ENCODE results near the gene RINL. TPM values are rescaled to one million over a fixed set of nuclear protein-coding genes. Genes with fewer than 3 reads are reported as not detected.
A peak's percentile ranks its signal among the peaks of the same experiment; 100 is the strongest.

Gene RINL
- polyA plus RNA-seq, 1 experiment: 1.6 TPM

- Histone ChIP-seq H3K9me3 (ENCODE audit: control insufficient read depth, insufficient read depth, low read length) (no peaks in the 10 kb centered on the region; the same call in 1 of the 2 replicates), H3K27ac (ENCODE audit: low read depth, low read length) (no peak overlapping the region), H3K4me3 (ENCODE audit: low read depth, low read length) (peak overlapping the region; percentile 82), H3K27me3 (ENCODE audit: control insufficient read depth, insufficient read depth, low read length) (no peaks in the 10 kb centered on the region)
- no peak for DNase-seq (ENCODE audit: low read depth, low spot score)
- no peak for TF ChIP-seq CTCF (IDR thresholded peaks at IDR 0.05; ENCODE audit: low read depth, low read length)
- ChIA-PET POLR2A (interaction anchor here (0.8 to 0.9 kb wide), 2 partner anchors 47 to 84 kb away, joined by 3 read pairs; partner anchors contain the start of genes NFKBIB and SIRT2), CTCF (interaction anchor here (1.2 to 1.3 kb wide), 3 partner anchors 11 to 17 kb away, joined by 3 to 5 read pairs (median 4); no protein-coding TSS in a partner anchor)
Measured at GRCh38 chr19:38853214-38853613, 24.9 kb downstream of the RINL start.

GRCh38 chr19:38852231-38853044 is 25.6 kb downstream of the RINL start:
- no peaks in the 10 kb centered on the region; the same call in 1 of the 2 replicates for H3K9me3 ChIP-seq (ENCODE audit: control insufficient read depth, insufficient read depth, low read length)
- H3K27ac ChIP-seq (ENCODE audit: low read depth, low read length): peak overlapping the region; percentile 88
- H3K27me3 ChIP-seq (ENCODE audit: control insufficient read depth, insufficient read depth, low read length): no peaks in the 10 kb centered on the region
- POLR2A ChIA-PET: interaction anchor here (0.6 to 0.9 kb wide), 4 partner anchors 48 to 409 kb away, joined by 3 read pairs; partner anchors contain the start of genes EIF3K, NFKBIB and SIRT2
- no peak for TF ChIP-seq CTCF (IDR thresholded peaks at IDR 0.05; ENCODE audit: low read depth, low read length)
- CTCF ChIA-PET: interaction anchor here (0.7 to 1.3 kb wide), 4 partner anchors 12 to 191 kb away, joined by 3 to 6 read pairs (median 4); no protein-coding TSS in a partner anchor
- peak overlapping the region; percentile 82 for H3K4me3 ChIP-seq (ENCODE audit: low read depth, low read length)
- DNase-seq (ENCODE audit: low read depth, low spot score): no peak

- ChIA-PET POLR2A (interaction anchor here (0.6 to 0.7 kb wide), 3 partner anchors 233 to 410 kb away, joined by 3 read pairs; partner anchors contain the start of gene EIF3K), CTCF (interaction anchor here (0.7 kb wide), 1 partner anchor 190 kb away, joined by 6 read pairs; no protein-coding TSS in a partner anchor)
- no peak for TF ChIP-seq CTCF (IDR thresholded peaks at IDR 0.05; ENCODE audit: low read depth, low read length)
- Histone ChIP-seq H3K9me3 (ENCODE audit: control insufficient read depth, insufficient read depth, low read length) (no peaks in the 10 kb centered on the region; the same call in 1 of the 2 replicates), H3K27ac (ENCODE audit: low read depth, low read length) (peak overlapping the region; percentile 91), H3K4me3 (ENCODE audit: low read depth, low read length) (peak overlapping the region; percentile 82), H3K27me3 (ENCODE audit: control insufficient read depth, insufficient read depth, low read length) (no peaks in the 10 kb centered on the region)
- DNase-seq (ENCODE audit: low read depth, low spot score): peak; percentile 79
Measured at GRCh38 chr19:38851622-38852230, 26.3 kb downstream of the RINL start.

GRCh38 chr19:38850976-38851621 is 27.0 kb downstream of the RINL start:
- CTCF ChIA-PET: no interaction called here
- POLR2A ChIA-PET: interaction anchor here (0.6 to 0.7 kb wide), 2 partner anchors 111 to 232 kb away, joined by 3 read pairs; partner anchors contain the start of gene EIF3K
- no peak for DNase-seq (ENCODE audit: low read depth, low spot score)
- peak overlapping the region; percentile 91 for H3K27ac ChIP-seq (ENCODE audit: low read depth, low read length)
- no peak for TF ChIP-seq CTCF (IDR thresholded peaks at IDR 0.05; ENCODE audit: low read depth, low read length)
- H3K4me3 ChIP-seq (ENCODE audit: low read depth, low read length): peak overlapping the region; percentile 67
- H3K9me3 ChIP-seq (ENCODE audit: control insufficient read depth, insufficient read depth, low read length): no peaks in the 10 kb centered on the region; the same call in 1 of the 2 replicates
- H3K27me3 ChIP-seq (ENCODE audit: control insufficient read depth, insufficient read depth, low read length): no peaks in the 10 kb centered on the region

Data from AG04450 (cell line).